ENCODE results near the gene VIPR1.

VIPR1 gene

GRCh38 chr3:42530073-42530472 is 27.6 kb downstream of the VIPR1 start:
- H3K9ac ChIP-seq (ENCODE audit: low read length): no peak overlapping the region
- H3K27me3 ChIP-seq (ENCODE audit: control insufficient read depth, insufficient read depth, low read length): no peaks in the 10 kb centered on the region
- H3K4me1 ChIP-seq (ENCODE audit: control insufficient read depth, insufficient read depth, low read length): no peaks in the 10 kb centered on the region
- H3K4me3 ChIP-seq (ENCODE audit: low read length): no peak overlapping the region
- H3K27ac ChIP-seq (ENCODE audit: low read depth, low read length): no peak overlapping the region
- peaks cover 2% of the 10 kb centered on the region for H3K36me3 ChIP-seq (ENCODE audit: control insufficient read depth, insufficient read depth, low read length)

- H3K27me3 ChIP-seq (ENCODE audit: control insufficient read depth, insufficient read depth, low read length): no peaks in the 10 kb centered on the region
- no peak overlapping the region for H3K27ac ChIP-seq (ENCODE audit: low read depth, low read length)
- H3K4me1 ChIP-seq (ENCODE audit: control insufficient read depth, insufficient read depth, low read length): no peaks in the 10 kb centered on the region
- no peak overlapping the region for H3K4me3 ChIP-seq (ENCODE audit: low read length)
- H3K36me3 ChIP-seq (ENCODE audit: control insufficient read depth, insufficient read depth, low read length): no peaks in the 10 kb centered on the region
- H3K9ac ChIP-seq (ENCODE audit: low read length): no peak overlapping the region
Measured at GRCh38 chr3:42531470-42531869, 29.0 kb downstream of the VIPR1 start.

DNA sequence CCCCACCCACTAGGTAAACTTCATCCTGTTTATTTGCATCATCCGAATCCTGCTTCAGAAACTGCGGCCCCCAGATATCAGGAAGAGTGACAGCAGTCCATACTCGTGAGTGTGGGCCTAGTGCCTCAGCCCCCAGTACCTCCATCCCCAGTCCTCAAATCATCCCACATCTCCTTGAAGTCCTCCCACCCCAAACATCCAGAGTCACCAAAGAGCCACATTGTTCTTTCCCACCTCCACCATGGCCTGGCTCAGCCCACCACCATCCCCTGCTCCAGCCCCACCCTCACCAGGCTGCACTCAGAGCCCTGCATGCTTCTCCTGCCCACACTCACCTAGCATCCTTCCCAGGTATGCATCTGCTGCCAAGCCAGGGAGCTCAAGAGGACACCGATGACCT is 29.8 kb downstream of the VIPR1 start:
- Histone ChIP-seq H3K27ac (ENCODE audit: low read depth, low read length) (no peak overlapping the region), H3K4me1 (ENCODE audit: control insufficient read depth, insufficient read depth, low read length) (no peaks in the 10 kb centered on the region), H3K27me3 (ENCODE audit: control insufficient read depth, insufficient read depth, low read length) (no peaks in the 10 kb centered on the region), H3K9ac (ENCODE audit: low read length) (no peak overlapping the region), H3K36me3 (ENCODE audit: control insufficient read depth, insufficient read depth, low read length) (no peaks in the 10 kb centered on the region), H3K4me3 (ENCODE audit: low read length) (no peak overlapping the region)

DNA sequence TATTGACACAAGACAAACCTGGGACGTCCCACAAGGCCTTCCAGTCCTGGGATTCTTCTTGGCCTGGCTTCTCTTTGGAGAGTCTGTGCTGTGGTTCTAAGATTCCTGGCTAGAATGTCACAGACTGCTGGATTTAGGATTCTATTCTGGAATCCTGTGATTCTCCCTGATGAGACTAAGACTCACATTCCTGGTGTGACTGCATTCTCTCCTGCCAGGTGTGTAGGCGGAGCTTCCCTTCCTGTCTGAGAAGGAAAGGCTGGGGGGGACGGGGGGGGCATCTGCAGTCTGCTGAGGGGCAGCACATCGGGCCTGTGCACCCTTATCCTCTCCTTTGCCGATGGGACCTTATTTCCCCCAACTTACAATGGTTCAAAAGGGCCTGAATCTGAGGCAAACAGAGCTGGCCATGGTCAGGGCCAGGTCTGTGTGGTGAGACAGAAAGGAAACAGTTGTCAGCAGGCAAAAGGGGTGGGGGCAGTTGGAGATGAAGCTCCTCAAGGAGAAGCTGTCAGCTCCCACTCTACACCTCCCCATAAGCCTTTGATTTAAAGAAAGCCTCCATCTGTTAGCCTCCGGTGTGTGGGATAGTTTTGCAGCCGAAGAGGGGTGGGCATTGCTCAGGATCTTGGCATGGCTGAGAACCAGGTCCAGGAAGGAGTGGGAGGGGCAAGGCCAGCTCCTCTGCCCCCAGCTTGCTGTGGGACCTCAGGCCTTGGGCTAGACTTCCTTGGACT is 30.9 kb downstream of the VIPR1 start:
- Histone ChIP-seq H3K4me3 (ENCODE audit: low read length) (no peak overlapping the region), H3K27ac (ENCODE audit: low read depth, low read length) (no peak overlapping the region), H3K27me3 (ENCODE audit: control insufficient read depth, insufficient read depth, low read length) (no peaks in the 10 kb centered on the region), H3K36me3 (ENCODE audit: control insufficient read depth, insufficient read depth, low read length) (no peaks in the 10 kb centered on the region), H3K4me1 (ENCODE audit: control insufficient read depth, insufficient read depth, low read length) (no peaks in the 10 kb centered on the region), H3K9ac (ENCODE audit: low read length) (no peak overlapping the region)

DNA sequence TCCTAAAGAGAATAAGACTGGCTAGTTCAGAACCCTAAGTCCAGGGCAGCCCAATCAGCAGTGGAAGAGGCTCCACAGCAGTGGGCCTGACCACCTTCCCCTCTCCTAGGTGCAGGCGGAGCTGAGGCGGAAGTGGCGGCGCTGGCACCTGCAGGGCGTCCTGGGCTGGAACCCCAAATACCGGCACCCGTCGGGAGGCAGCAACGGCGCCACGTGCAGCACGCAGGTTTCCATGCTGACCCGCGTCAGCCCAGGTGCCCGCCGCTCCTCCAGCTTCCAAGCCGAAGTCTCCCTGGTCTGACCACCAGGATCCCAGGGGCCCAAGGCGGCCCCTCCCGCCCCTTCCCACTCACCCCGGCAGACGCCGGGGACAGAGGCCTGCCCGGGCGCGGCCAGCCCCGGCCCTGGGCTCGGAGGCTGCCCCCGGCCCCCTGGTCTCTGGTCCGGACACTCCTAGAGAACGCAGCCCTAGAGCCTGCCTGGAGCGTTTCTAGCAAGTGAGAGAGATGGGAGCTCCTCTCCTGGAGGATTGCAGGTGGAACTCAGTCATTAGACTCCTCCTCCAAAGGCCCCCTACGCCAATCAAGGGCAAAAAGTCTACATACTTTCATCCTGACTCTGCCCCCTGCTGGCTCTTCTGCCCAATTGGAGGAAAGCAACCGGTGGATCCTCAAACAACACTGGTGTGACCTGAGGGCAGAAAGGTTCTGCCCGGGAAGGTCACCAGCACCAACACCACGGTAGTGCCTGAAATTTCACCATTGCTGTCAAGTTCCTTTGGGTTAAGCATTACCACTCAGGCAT is 33.7 kb downstream of the VIPR1 start:
- H3K27ac ChIP-seq (ENCODE audit: low read depth, low read length): no peak overlapping the region
- H3K4me1 ChIP-seq (ENCODE audit: control insufficient read depth, insufficient read depth, low read length): no peaks in the 10 kb centered on the region
- no peak overlapping the region for H3K4me3 ChIP-seq (ENCODE audit: low read length)
- no peaks in the 10 kb centered on the region for H3K36me3 ChIP-seq (ENCODE audit: control insufficient read depth, insufficient read depth, low read length)
- no peak overlapping the region for H3K9ac ChIP-seq (ENCODE audit: low read length)
- H3K27me3 ChIP-seq (ENCODE audit: control insufficient read depth, insufficient read depth, low read length): no peaks in the 10 kb centered on the region

GRCh38 chr3:42537350-42537749 is 34.9 kb downstream of the VIPR1 start:
- Histone ChIP-seq H3K9ac (ENCODE audit: low read length) (no peak overlapping the region), H3K27ac (ENCODE audit: low read depth, low read length) (no peak overlapping the region), H3K27me3 (ENCODE audit: control insufficient read depth, insufficient read depth, low read length) (no peaks in the 10 kb centered on the region), H3K36me3 (ENCODE audit: control insufficient read depth, insufficient read depth, low read length) (no peaks in the 10 kb centered on the region), H3K4me1 (ENCODE audit: control insufficient read depth, insufficient read depth, low read length) (no peaks in the 10 kb centered on the region), H3K4me3 (ENCODE audit: low read length) (no peak overlapping the region)

GRCh38 chr3:42539871-42540714 is 37.6 kb downstream of the VIPR1 start:
- H3K27me3 ChIP-seq (ENCODE audit: control insufficient read depth, insufficient read depth, low read length): no peaks in the 10 kb centered on the region
- H3K4me1 ChIP-seq (ENCODE audit: control insufficient read depth, insufficient read depth, low read length): no peaks in the 10 kb centered on the region
- no peak overlapping the region for H3K9ac ChIP-seq (ENCODE audit: low read length)
- H3K4me3 ChIP-seq (ENCODE audit: low read length): no peak overlapping the region
- no peak overlapping the region for H3K27ac ChIP-seq (ENCODE audit: low read depth, low read length)
- no peaks in the 10 kb centered on the region for H3K36me3 ChIP-seq (ENCODE audit: control insufficient read depth, insufficient read depth, low read length)

GRCh38 chr3:42541079-42541478 is 38.6 kb downstream of the VIPR1 start:
- H3K4me1 ChIP-seq (ENCODE audit: control insufficient read depth, insufficient read depth, low read length): no peaks in the 10 kb centered on the region
- no peaks in the 10 kb centered on the region for H3K36me3 ChIP-seq (ENCODE audit: control insufficient read depth, insufficient read depth, low read length)
- H3K27me3 ChIP-seq (ENCODE audit: control insufficient read depth, insufficient read depth, low read length): no peaks in the 10 kb centered on the region
- no peak overlapping the region for H3K27ac ChIP-seq (ENCODE audit: low read depth, low read length)
- no peak overlapping the region for H3K4me3 ChIP-seq (ENCODE audit: low read length)
- no peak overlapping the region for H3K9ac ChIP-seq (ENCODE audit: low read length)

DNA sequence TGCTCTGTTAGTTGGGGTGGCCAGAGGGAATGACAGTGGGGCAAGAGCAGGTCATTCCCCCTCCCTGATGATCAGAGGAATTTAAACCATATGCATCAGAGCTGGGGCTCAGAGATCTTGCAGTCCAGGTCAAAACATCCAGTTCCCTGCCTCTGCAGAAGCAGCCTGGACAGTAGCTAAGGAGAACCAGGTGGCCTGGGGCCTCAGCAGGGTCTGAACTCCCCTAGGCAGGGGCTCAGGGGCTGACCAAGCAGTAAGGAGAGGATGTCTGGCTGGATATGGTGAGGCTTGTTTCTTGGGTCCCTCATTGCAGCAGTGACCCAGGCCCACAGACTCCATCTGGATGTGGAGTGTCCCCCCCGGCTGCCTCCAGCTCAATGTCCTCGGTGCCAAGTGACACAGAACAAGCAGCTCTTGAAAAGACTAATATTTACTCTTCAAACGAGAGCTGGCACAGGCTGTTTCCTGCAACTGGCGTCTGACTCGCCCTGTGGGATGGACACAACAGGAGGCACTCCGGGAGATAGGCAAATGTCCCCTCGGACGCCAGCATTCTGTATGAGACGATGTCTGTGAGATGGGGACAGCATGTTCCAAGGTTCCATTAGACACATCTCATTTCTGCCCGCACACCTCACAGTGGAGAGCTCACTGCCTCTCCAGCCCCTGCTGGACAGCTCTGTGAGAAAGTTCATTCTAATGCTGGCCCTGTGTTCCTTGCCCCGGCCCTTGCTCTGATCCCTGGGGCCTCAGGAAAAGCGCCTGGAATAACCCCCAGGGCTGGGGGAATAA is 42.2 kb downstream of the VIPR1 start:
- Histone ChIP-seq H3K36me3 (ENCODE audit: control insufficient read depth, insufficient read depth, low read length) (peaks cover 9% of the 10 kb centered on the region), H3K4me1 (ENCODE audit: control insufficient read depth, insufficient read depth, low read length) (peaks cover 2% of the 10 kb centered on the region), H3K4me3 (ENCODE audit: low read length) (no peak overlapping the region), H3K27ac (ENCODE audit: low read depth, low read length) (no peak overlapping the region), H3K27me3 (ENCODE audit: control insufficient read depth, insufficient read depth, low read length) (no peaks in the 10 kb centered on the region), H3K9ac (ENCODE audit: low read length) (no peak overlapping the region)

- Histone ChIP-seq H3K36me3 (ENCODE audit: control insufficient read depth, insufficient read depth, low read length) (peaks cover 9% of the 10 kb centered on the region), H3K27me3 (ENCODE audit: control insufficient read depth, insufficient read depth, low read length) (no peaks in the 10 kb centered on the region), H3K9ac (ENCODE audit: low read length) (no peak overlapping the region), H3K4me1 (ENCODE audit: control insufficient read depth, insufficient read depth, low read length) (peaks cover 2% of the 10 kb centered on the region), H3K4me3 (ENCODE audit: low read length) (no peak overlapping the region), H3K27ac (ENCODE audit: low read depth, low read length) (no peak overlapping the region)
Measured at GRCh38 chr3:42545284-42545900, 42.9 kb downstream of the VIPR1 start.

- H3K27me3 ChIP-seq (ENCODE audit: control insufficient read depth, insufficient read depth, low read length): no peaks in the 10 kb centered on the region
- H3K4me1 ChIP-seq (ENCODE audit: control insufficient read depth, insufficient read depth, low read length): peaks cover 2% of the 10 kb centered on the region
- peaks cover 9% of the 10 kb centered on the region for H3K36me3 ChIP-seq (ENCODE audit: control insufficient read depth, insufficient read depth, low read length)
- no peak overlapping the region for H3K4me3 ChIP-seq (ENCODE audit: low read length)
- no peak overlapping the region for H3K27ac ChIP-seq (ENCODE audit: low read depth, low read length)
- no peak overlapping the region for H3K9ac ChIP-seq (ENCODE audit: low read length)
Measured at GRCh38 chr3:42546691-42547213, 44.3 kb downstream of the VIPR1 start.
